IPS-11a (cell line): ENCODE measurements around the gene ARHGEF10L.

Source experiments
- H3K4me3 ChIP-seq: one replicate; pipeline ENCODE4 v1.5.1; 2013; ENCODE audit warnings: low read depth, low read length, control low read depth

ARHGEF10L gene

GRCh38 chr1:17700945-17701810 lies 161.7 kb downstream of the ARHGEF10L start:
- H3K4me3 ChIP-seq, result no peak overlapping the region

- H3K4me3 ChIP-seq, result no peak overlapping the region
These were observed 164.7 kb downstream of the ARHGEF10L start for GRCh38 chr1:17704176-17704575.

DNA sequence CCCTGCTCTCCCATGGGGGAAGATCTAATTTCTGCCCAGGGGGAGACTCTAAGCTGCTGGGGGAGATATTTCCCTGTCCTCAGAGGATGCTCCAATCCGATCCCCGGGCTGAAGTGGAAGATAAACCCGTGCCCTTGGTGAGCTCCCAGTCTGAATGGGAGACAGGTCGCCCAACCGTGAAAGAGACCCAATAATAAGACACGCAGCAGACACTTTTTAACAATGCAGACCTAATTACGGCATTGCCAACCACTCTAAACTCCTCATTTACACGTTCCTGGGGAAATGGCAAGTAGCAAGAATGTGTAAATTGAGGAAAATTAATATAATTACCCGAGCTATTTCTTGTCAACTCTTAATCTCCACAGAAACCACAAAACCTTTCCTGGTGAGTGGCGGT lies 166.9 kb downstream of the ARHGEF10L start:
- no peak overlapping the region for H3K4me3 ChIP-seq

- H3K4me3 ChIP-seq, result no peak overlapping the region
These were observed 170.5 kb downstream of the ARHGEF10L start for GRCh38 chr1:17709981-17710380.

GRCh38 chr1:17710889-17711576 lies 171.5 kb downstream of the ARHGEF10L start:
- H3K4me3 ChIP-seq, result no peak overlapping the region

DNA sequence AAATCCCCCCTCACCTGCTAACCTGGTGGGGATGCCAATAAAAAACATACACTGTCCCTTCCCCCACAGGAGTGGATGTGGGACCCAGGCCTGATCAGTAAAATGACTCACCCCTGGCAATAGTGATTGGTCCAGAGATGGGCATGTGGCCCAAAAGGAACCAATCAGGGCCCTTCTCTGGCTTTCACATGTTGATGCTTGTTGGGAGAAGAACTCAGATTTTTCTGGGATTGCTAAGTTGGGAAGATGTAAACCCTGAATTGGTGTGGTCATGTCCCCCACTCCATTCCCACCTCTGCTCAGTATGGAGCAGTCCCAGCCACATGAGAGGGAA lies 172.0 kb downstream of the ARHGEF10L start:
- no peak overlapping the region for H3K4me3 ChIP-seq

GRCh38 chr1:17711941-17712340 lies 172.4 kb downstream of the ARHGEF10L start:
- no peak overlapping the region for H3K4me3 ChIP-seq

GRCh38 chr1:17713993-17714392 lies 174.5 kb downstream of the ARHGEF10L start:
- H3K4me3 ChIP-seq, result no peak overlapping the region

- H3K4me3 ChIP-seq, result peak overlapping the region; percentile 4
These were observed 178.4 kb downstream of the ARHGEF10L start for GRCh38 chr1:17717594-17718535.

GRCh38 chr1:17719874-17720273 lies 180.4 kb downstream of the ARHGEF10L start:
- H3K4me3 ChIP-seq, result no peak overlapping the region

GRCh38 chr1:17721444-17721843 lies 181.9 kb downstream of the ARHGEF10L start:
- H3K4me3 ChIP-seq, result no peak overlapping the region

- H3K4me3 ChIP-seq, result no peak overlapping the region
These were observed 184.2 kb downstream of the ARHGEF10L start for GRCh38 chr1:17723684-17724083.

GRCh38 chr1:17724150-17724549 lies 184.7 kb downstream of the ARHGEF10L start:
- H3K4me3 ChIP-seq, result no peak overlapping the region

DNA sequence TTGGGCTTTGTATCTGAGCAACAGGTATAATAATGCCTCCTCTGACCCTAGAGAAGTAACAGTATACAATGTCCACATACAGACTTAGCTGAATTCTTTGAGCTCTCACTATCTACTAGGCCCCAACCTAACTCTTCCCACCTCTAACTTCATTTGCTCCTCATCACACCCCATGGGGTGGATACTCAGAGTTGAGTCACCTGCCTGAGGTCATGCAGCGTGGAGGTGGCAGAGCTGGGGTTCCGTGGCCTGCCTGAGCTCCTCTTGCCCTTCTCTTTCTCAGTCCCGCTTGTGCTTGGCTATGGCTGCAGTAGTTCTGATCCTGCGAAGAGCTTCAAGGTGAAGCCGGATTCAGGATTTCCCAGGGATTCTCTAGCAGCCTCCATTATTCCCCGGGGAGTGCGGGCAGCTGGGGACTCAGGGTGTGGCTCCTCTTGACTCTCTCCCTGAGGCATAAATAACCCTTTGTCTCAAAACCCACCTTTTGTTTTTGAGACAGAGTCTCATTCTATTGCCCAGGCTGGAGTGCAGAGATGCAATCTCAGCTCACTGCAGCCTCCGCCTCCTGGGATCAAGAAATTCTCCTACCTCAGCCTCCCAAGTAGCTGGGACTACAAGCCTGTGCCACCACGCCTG lies 185.7 kb downstream of the ARHGEF10L start:
- no peak overlapping the region for H3K4me3 ChIP-seq

GRCh38 chr1:17725811-17726582 lies 186.5 kb downstream of the ARHGEF10L start:
- no peak overlapping the region for H3K4me3 ChIP-seq

GRCh38 chr1:17728123-17728712 lies 188.7 kb downstream of the ARHGEF10L start:
- H3K4me3 ChIP-seq, result no peak overlapping the region

- H3K4me3 ChIP-seq, result no peak overlapping the region
These were observed 189.8 kb downstream of the ARHGEF10L start for GRCh38 chr1:17729248-17729647.

GRCh38 chr1:17729909-17730308 lies 190.4 kb downstream of the ARHGEF10L start:
- no peak overlapping the region for H3K4me3 ChIP-seq

DNA sequence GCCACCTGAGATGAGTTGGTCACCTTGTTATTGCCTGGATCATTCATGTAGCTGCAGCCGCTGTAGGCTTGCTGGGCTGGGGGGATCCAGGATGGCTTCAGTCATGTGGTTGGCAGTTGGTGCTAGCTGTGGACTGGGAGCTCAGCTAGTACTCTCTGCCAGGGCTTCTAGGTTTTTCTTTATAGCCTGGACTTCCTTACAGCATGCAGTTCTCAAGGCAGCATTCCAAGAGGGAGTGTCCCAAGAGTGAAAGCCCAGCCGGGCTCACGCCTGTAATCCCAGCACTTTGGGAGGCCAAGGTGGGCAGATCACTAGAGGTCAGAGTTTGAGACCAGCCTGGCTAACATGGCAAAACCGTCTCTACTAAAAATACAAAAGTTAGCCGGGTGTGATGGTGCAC lies 192.0 kb downstream of the ARHGEF10L start:
- H3K4me3 ChIP-seq, result no peak overlapping the region

DNA sequence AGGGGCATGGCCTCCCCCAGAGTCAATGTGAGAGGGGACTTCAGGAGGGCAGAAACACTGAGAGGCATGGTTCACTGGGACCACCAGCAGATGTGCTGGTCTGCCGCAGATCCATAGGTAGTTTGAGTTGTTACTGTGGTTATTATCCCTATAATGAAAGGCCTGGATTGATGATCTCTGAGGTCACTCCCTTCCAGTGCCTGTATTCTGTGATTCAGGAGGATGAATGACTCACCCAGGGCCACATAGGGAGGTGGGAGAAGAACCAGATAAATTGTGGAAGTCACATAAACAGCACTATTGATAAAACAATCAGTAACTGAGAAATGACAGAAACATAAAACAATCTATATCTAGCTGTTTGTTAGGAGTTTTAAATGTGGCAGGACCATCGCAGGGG lies 193.0 kb downstream of the ARHGEF10L start:
- no peak overlapping the region for H3K4me3 ChIP-seq
